BJ (cell line): ENCODE data around the gene COASY. TPM values are rescaled to one million over a fixed set of nuclear protein-coding genes. Genes with fewer than 3 reads are reported as not detected.
"Not testable (repeated sequence)": the region's sequence is repeated elsewhere in the genome, so short reads cannot be mapped to it uniquely, and the experiment has no call there.

Experiments used
- CTCF ChIA-PET: fragments of 350-600 bp; formaldehyde crosslinking; extraction: SDS; loops from one replicate; lab custom pipeline; 2021; ENCODE audit warnings: antibody characterized with exemption, inconsistent platforms; lab: Yijun Ruan, JAX
- POLR2A ChIA-PET: fragments of 300-600 bp; sonication (Branson Sonifier 250); formaldehyde crosslinking; extraction: SDS; loops from one replicate; lab custom pipeline; 2021; ENCODE audit warnings: antibody characterized with exemption; lab: Charles Lee
- DNase-seq: peaks from one replicate; pipeline ENCODE4 v3.0.0-alpha.2; 2011; ENCODE audit warnings: low read depth
- H3K27me3 ChIP-seq: 2 replicates; pipeline ENCODE4 v1.6.0; 2011; ENCODE audit warnings: low read length; ENCODE audit not compliant: control insufficient read depth, insufficient read depth
- H3K36me3 ChIP-seq: 2 replicates; pipeline ENCODE4 v1.5.1; 2011; ENCODE audit warnings: low read length; ENCODE audit not compliant: control insufficient read depth, insufficient read depth
- H3K4me3 ChIP-seq: 2 replicates; pipeline ENCODE4 v1.5.1; 2011; ENCODE audit warnings: low read depth, mild to moderate bottlenecking, control low read depth, low read length
- polyA plus RNA-seq: library from polyadenylated mRNA; depleted of rRNA; stranded (reverse); fragments of >200 nt; gene quantifications from 2 replicates; pipeline ENCODE4 v1.2.3, GENCODE V29; 2011
- TF ChIP-seq, protein P1 (sequence below): IDR thresholded peaks from 2 replicates; pipeline ENCODE4 v1.5.1; 2011; ENCODE audit warnings: low read depth, mild to moderate bottlenecking, control low read depth, inconsistent platforms, low read length, moderate library complexity; ENCODE audit not compliant: insufficient read depth

The COASY gene
- polyA plus RNA-seq, 1 experiment = 41.5 TPM

DNA sequence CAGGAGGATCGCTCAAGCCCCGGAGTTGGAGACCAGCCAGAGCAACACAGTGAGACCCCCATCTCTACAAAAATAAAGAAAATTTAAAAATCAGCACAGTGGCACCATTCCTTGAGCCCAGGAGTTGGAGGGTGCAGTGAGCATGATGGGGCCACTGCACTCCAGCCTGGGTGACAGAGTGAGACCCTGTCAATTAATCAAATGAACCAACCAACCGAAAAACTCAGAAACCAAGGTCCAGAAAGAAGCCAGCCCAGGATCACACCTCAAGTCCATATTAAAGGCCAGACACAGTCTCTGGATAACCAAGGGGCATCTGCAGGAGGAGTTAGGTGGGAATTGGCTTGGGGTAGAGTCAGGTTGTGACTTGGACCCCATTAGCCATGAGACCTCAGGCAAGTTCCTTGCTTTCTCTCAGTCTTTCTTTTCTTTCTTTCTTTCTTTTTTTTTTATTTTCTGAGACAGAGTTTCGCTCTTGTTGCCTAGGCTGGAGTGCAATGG, 6.8 kb upstream of the COASY start:
- H3K27me3 ChIP-seq = no peaks in the 10 kb centered on the region
- DNase-seq = no peak
- TF ChIP-seq, protein P1, sequence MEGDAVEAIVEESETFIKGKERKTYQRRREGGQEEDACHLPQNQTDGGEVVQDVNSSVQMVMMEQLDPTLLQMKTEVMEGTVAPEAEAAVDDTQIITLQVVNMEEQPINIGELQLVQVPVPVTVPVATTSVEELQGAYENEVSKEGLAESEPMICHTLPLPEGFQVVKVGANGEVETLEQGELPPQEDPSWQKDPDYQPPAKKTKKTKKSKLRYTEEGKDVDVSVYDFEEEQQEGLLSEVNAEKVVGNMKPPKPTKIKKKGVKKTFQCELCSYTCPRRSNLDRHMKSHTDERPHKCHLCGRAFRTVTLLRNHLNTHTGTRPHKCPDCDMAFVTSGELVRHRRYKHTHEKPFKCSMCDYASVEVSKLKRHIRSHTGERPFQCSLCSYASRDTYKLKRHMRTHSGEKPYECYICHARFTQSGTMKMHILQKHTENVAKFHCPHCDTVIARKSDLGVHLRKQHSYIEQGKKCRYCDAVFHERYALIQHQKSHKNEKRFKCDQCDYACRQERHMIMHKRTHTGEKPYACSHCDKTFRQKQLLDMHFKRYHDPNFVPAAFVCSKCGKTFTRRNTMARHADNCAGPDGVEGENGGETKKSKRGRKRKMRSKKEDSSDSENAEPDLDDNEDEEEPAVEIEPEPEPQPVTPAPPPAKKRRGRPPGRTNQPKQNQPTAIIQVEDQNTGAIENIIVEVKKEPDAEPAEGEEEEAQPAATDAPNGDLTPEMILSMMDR = no peak
- ChIA-PET CTCF (interaction anchor here (0.6 to 1.8 kb wide), 5 partner anchors 12 to 592 kb away, joined by 3 to 4 read pairs (median 4); partner anchors contain the start of gene MLX), POLR2A (no interaction called here)
- no peaks in the 10 kb centered on the region; the same call in 1 of the 2 replicates for H3K36me3 ChIP-seq
- H3K4me3 ChIP-seq = peak overlapping the region; percentile 95

DNA sequence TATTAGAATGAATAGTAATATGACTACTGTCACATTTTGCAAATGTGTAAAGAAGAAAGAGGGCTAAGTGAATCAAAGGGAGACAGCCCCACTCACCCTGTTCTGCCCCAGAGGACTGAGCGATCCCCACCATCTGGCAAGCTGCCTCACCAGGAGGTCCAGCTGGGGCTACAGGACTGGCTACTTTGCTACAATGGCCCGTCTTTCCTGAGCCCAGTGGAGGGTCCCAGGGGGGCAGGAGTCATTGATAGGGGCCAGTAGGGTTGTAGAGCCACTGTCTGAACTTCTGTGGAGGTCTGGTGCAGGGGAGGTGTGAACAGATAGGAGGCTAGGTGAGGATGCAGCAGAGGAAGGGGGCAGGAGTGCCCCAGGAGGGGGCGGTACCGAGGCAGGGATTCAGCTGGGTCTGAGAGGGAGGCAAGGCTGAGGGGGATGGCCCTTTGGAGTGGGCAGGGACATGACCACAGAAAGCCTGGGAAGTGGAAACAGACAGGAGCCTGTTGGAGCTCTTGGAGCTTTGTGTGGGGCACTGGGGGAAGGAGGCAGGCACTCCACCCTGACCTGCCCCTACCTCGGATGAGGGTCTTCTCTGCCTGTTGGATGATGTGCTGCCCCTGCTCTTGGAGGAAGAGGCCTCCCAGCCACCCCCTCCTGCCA, 5.9 kb upstream of the COASY start:
- H3K36me3 ChIP-seq, H3K4me3 ChIP-seq, CTCF ChIA-PET, DNase-seq, H3K27me3 ChIP-seq, POLR2A ChIA-PET: not testable (repeated sequence)

DNA sequence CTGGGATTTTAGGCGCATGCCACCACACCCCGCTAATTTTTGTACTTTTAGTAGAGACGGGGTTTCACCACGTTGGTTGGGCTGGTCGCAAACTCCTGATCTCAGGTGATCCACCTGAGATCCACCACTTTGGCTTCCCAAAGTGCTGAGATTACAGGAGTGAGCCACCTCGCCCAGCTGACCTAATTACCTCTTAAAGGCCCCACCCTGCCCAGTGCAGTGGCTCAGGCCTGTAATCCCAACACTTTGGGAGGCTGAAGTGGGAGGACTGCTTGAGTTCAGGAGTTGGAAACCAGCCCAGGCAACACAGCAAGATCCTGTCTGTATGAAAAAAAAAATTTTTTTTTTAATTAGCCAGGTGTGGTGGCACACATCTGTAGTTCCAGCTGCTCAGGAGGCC, 2.9 kb upstream of the COASY start:
- CTCF ChIA-PET = interaction anchor here (0.7 to 1.6 kb wide), 5 partner anchors 11 to 205 kb away, joined by 3 to 4 read pairs (median 3); no protein-coding TSS in a partner anchor
- H3K27me3 ChIP-seq = no peaks in the 10 kb centered on the region
- no peak for DNase-seq
- H3K36me3 ChIP-seq = peaks cover 3% of the 10 kb centered on the region
- TF ChIP-seq, protein P1 = no peak
- POLR2A ChIA-PET = no interaction called here
- H3K4me3 ChIP-seq = no peak overlapping the region

DNA sequence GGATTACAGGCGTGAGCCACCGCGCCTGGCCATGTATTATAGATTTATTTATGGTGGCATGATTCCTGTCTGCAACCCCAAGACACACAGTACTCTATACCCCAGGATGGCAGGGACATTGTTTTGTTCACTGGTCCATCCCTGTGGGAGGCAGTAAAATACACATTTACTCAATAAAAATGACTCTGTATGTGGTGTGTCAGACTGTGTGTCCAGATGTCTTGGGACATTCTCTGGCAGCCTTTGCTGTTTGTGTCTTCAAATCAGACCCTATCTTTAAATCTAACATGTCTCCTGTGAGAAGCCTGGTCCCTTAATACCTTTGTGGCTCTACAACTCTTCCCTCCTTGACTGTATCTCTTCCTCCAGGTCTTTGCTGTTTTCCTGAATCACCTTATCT, 1.7 kb upstream of the COASY start:
- TF ChIP-seq, protein P1 = no peak
- H3K27me3 ChIP-seq = no peaks in the 10 kb centered on the region
- ChIA-PET CTCF (interaction anchor here (1.1 to 1.2 kb wide), 2 partner anchors 12 to 24 kb away, joined by 3 to 4 read pairs; no protein-coding TSS in a partner anchor), POLR2A (no interaction called here)
- no peak overlapping the region for H3K4me3 ChIP-seq
- peaks cover 13% of the 10 kb centered on the region for H3K36me3 ChIP-seq
- no peak for DNase-seq

DNA sequence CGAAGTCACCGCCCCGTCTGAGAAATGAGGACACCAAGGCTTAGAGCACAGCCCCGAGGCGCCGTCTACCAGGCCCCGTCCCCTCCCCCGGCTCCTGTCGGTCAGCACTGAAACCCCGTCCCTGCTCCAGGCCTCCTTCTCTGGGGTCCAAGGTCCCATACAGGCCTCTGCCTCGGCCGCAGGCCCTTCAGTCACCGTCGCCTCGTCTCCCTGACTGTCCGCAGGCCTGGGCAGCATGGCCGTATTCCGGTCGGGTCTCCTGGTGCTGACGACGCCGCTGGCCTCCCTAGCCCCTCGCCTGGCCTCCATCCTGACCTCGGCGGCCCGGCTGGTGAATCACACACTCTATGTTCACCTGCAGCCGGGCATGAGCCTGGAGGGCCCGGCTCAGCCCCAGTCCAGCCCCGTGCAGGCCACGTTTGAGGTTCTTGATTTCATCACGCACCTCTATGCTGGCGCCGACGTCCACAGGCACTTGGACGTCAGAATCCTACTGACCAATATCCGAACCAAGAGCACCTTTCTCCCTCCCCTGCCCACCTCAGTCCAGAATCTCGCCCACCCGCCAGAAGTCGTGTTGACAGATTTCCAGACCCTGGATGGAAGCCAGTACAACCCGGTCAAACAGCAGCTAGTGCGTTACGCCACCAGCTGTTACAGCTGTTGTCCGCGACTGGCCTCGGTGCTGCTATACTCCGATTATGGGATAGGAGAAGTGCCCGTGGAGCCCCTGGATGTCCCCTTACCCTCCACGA, 617 bp downstream of the COASY start:
- ChIA-PET POLR2A (no interaction called here), CTCF (no interaction called here)

More for the DNA sequence above, 617 bp downstream of the COASY start:
- peak overlapping the region; percentile 83 for H3K4me3 ChIP-seq
- no peak for DNase-seq
- H3K27me3 ChIP-seq = no peaks in the 10 kb centered on the region
- peaks cover 21% of the 10 kb centered on the region for H3K36me3 ChIP-seq
- TF ChIP-seq, protein P1 = no peak
